Measurements from ENCODE around the gene SFPQ. TPM values are rescaled to one million over a fixed set of nuclear protein-coding genes. Genes with fewer than 3 reads are reported as not detected.

The SFPQ gene
- 112 and 128 TPM in 2 replicates for total RNA-seq

GRCh38 chr1:35192853-35193664 lies at the start of gene SFPQ:
Gene SFPQ (minus strand): TSS chr1:35193145. CDS start chr1:35193049, 96 bp downstream.

Other genes with a start within 250 kb of the SFPQ start
- 69.8 and 71.2 TPM in 2 replicates for gene TMEM35B, start 207.8 kb downstream of the SFPQ start, total RNA-seq
- gene ZMYM6, start 161.2 kb downstream of the SFPQ start, total RNA-seq: 7.2 and 10.6 TPM in 2 replicates
- 10.7 and 16.5 TPM in 2 replicates for gene ZMYM1, start 113.8 kb downstream of the SFPQ start, total RNA-seq
- gene ZMYM4, start 75.6 kb upstream of the SFPQ start, total RNA-seq: 33.2 and 40.6 TPM in 2 replicates

All from myometrial cell (primary cell).